Measurements from ENCODE around the gene TTC33. TPM values are rescaled to one million over a fixed set of nuclear protein-coding genes. Genes with fewer than 3 reads are reported as not detected.

Gene TTC33
- total RNA-seq, 3 donors from 2014 or later (not counting 1 experiment from before 2014, with no cell fraction given), result 7.3 to 11.4 (median 10.0) TPM

GRCh38 chr5:40754381-40755092 is 1.2 kb downstream of the TTC33 start:
- H3K36me3 Mint-ChIP-seq, result no peaks in the 10 kb centered on the region
- H3K4me1 Mint-ChIP-seq, result peaks cover 22 to 29% of the 10 kb centered on the region in 2 donors
- Histone ChIP-seq H3K36me3 (ENCODE audit: control insufficient read depth, insufficient read depth, low read length) (no peaks in the 10 kb centered on the region), H3K4me3 (ENCODE audit: low read length) (peak overlapping the region; percentile 75), H3K4me1 (ENCODE audit: control insufficient read depth, insufficient read depth, low read length) (peaks cover 5% of the 10 kb centered on the region), H3K9me3 (ENCODE audit: control insufficient read depth, insufficient read depth, low read length) (no peaks in the 10 kb centered on the region), H3K27me3 (ENCODE audit: control insufficient read depth, insufficient read depth, low read length) (no peaks in the 10 kb centered on the region), H3K27ac (ENCODE audit: low read length) (peak overlapping the region; percentile 68)
- no peaks in the 10 kb centered on the region for H3K27me3 Mint-ChIP-seq (ENCODE audit: low read depth in 2 of 2)
- no peak overlapping the region for H3K27ac Mint-ChIP-seq
- ATAC-seq (peak in 2 of 3 donors; percentile 21 to 28), DNase-seq (peak in 1 of 2 donors; percentile 67)
- WGBS (ENCODE audit: insufficient coverage), result 24% methylated on average over 5 of the region's 6 CpGs
- no peak for TF ChIP-seq CTCF (IDR thresholded peaks at IDR 0.05)
- no peaks in the 10 kb centered on the region for H3K9me3 Mint-ChIP-seq
- H3K4me3 Mint-ChIP-seq, result no peak overlapping the region
- intact Hi-C loops (cut with micrococcal nuclease), result loop anchor here (1.0 to 2.0 kb wide), 4 partner anchors 44 to 125 kb away; partner anchors contain the start of genes PRKAA1 and RPL37

- ATAC-seq (no peak), DNase-seq (no peak)
- WGBS (ENCODE audit: insufficient coverage), result 74% methylated on average over 4 of the region's 4 CpGs
- no peaks in the 10 kb centered on the region for H3K9me3 Mint-ChIP-seq
- H3K27me3 Mint-ChIP-seq (ENCODE audit: low read depth in 2 of 2), result no peaks in the 10 kb centered on the region
- Histone ChIP-seq H3K4me3 (ENCODE audit: low read length) (no peak overlapping the region), H3K27me3 (ENCODE audit: control insufficient read depth, insufficient read depth, low read length) (no peaks in the 10 kb centered on the region), H3K4me1 (ENCODE audit: control insufficient read depth, insufficient read depth, low read length) (no peaks in the 10 kb centered on the region), H3K27ac (ENCODE audit: low read length) (no peak overlapping the region), H3K9me3 (ENCODE audit: control insufficient read depth, insufficient read depth, low read length) (no peaks in the 10 kb centered on the region), H3K36me3 (ENCODE audit: control insufficient read depth, insufficient read depth, low read length) (peaks cover 11% of the 10 kb centered on the region)
- H3K4me1 Mint-ChIP-seq, result peaks cover 19 to 31% of the 10 kb centered on the region in 2 donors
- intact Hi-C loops (cut with micrococcal nuclease), result no loop called here
- no peak overlapping the region for H3K27ac Mint-ChIP-seq
- no peak for TF ChIP-seq CTCF (IDR thresholded peaks at IDR 0.05)
- H3K36me3 Mint-ChIP-seq, result peaks cover 6% of the 10 kb centered on the region
- no peak overlapping the region for H3K4me3 Mint-ChIP-seq
These were observed 9.1 kb downstream of the TTC33 start for GRCh38 chr5:40746703-40747102.

- TF ChIP-seq CTCF (IDR thresholded peaks at IDR 0.05), result no peak
These were observed 12.0 kb downstream of the TTC33 start for GRCh38 chr5:40743771-40744170.

More at GRCh38 chr5:40743771-40744170, 12.0 kb downstream of the TTC33 start:
- Histone ChIP-seq H3K27me3 (ENCODE audit: control insufficient read depth, insufficient read depth, low read length) (no peaks in the 10 kb centered on the region), H3K27ac (ENCODE audit: low read length) (no peak overlapping the region), H3K9me3 (ENCODE audit: control insufficient read depth, insufficient read depth, low read length) (no peaks in the 10 kb centered on the region), H3K36me3 (ENCODE audit: control insufficient read depth, insufficient read depth, low read length) (peaks cover 25% of the 10 kb centered on the region), H3K4me1 (ENCODE audit: control insufficient read depth, insufficient read depth, low read length) (no peaks in the 10 kb centered on the region), H3K4me3 (ENCODE audit: low read length) (no peak overlapping the region)
- no peak overlapping the region for H3K4me3 Mint-ChIP-seq
- H3K4me1 Mint-ChIP-seq, result peaks cover 9 to 12% of the 10 kb centered on the region in 2 donors
- peaks cover 14% of the 10 kb centered on the region for H3K36me3 Mint-ChIP-seq
- ATAC-seq (no peak), DNase-seq (no peak)
- 100% methylated on average over 1 of the region's 2 CpGs for WGBS (ENCODE audit: insufficient coverage)
- intact Hi-C loops (cut with micrococcal nuclease), result no loop called here
- H3K9me3 Mint-ChIP-seq, result peaks cover 0 to 5% of the 10 kb centered on the region in 2 donors
- no peak overlapping the region for H3K27ac Mint-ChIP-seq
- H3K27me3 Mint-ChIP-seq (ENCODE audit: low read depth in 2 of 2), result no peaks in the 10 kb centered on the region
